WERI-Rb-1 (cell line): Measurements from ENCODE around the gene SCO2.

Experiments used
- DNase-seq: peaks from one replicate; pipeline ENCODE4 v3.0.0-alpha.2; 2020
- H3K27ac ChIP-seq: fragments of 250-450 bp; sonication (Bioruptor Pico); 2 replicates; pipeline ENCODE4 v1.5.1; 2020; ENCODE audit warnings: mild to moderate bottlenecking, moderate library complexity
- H3K27me3 ChIP-seq: fragments of 250-450 bp; sonication (Bioruptor Pico); 2 replicates; pipeline ENCODE4 v1.5.1; 2021; ENCODE audit warnings: mild to moderate bottlenecking, low read depth, moderate library complexity; ENCODE audit not compliant: insufficient read depth, severe bottlenecking
- H3K36me3 ChIP-seq: fragments of 250-450 bp; sonication (Bioruptor Pico); 2 replicates; pipeline ENCODE4 v1.5.1; 2020; ENCODE audit warnings: mild to moderate bottlenecking, moderate library complexity
- H3K4me3 ChIP-seq: 2 replicates; pipeline ENCODE4 v1.5.1; 2011; ENCODE audit warnings: low read depth, mild to moderate bottlenecking, control low read depth, low read length
- H3K9me3 ChIP-seq: fragments of 250-450 bp; sonication (Bioruptor Pico); 2 replicates; pipeline ENCODE4 v1.5.1; 2021; ENCODE audit warnings: mild to moderate bottlenecking, moderate library complexity; ENCODE audit not compliant: severe bottlenecking
- CTCF ChIP-seq: IDR thresholded peaks from 2 replicates; pipeline ENCODE4 v1.5.1; 2011; ENCODE audit warnings: low read depth, mild to moderate bottlenecking, control low read depth, inconsistent platforms, low read length

Gene SCO2

GRCh38 chr22:50482107-50483074 lies 43.0 kb downstream of the SCO2 start:
- Histone ChIP-seq H3K36me3 (no peaks in the 10 kb centered on the region), H3K9me3 (peaks cover 5% of the 10 kb centered on the region), H3K4me3 (no peak overlapping the region), H3K27me3 (no peaks in the 10 kb centered on the region), H3K27ac (no peak overlapping the region)
- no peak for DNase-seq
- no peak for TF ChIP-seq CTCF

GRCh38 chr22:50481440-50482106 lies 43.8 kb downstream of the SCO2 start, which contains the start of gene ADM2:
Gene ADM2 (plus strand): TSS chr22:50481543. CDS start chr22:50481848, 305 bp downstream.
- Histone ChIP-seq H3K27ac (no peak within 1 kb of the TSS), H3K27me3 (no peaks in the 10 kb centered on the region), H3K9me3 (peaks cover 5% of the 10 kb centered on the region), H3K36me3 (no peaks in the 10 kb centered on the region), H3K4me3 (no peak within 1 kb of the TSS)
- no peak for DNase-seq
- no peak for TF ChIP-seq CTCF

GRCh38 chr22:50481045-50481439 lies 44.4 kb downstream of the SCO2 start:
- Histone ChIP-seq H3K4me3 (no peak overlapping the region), H3K9me3 (peaks cover 5% of the 10 kb centered on the region), H3K36me3 (no peaks in the 10 kb centered on the region), H3K27me3 (no peaks in the 10 kb centered on the region), H3K27ac (no peak overlapping the region)
- TF ChIP-seq CTCF, result no peak
- no peak for DNase-seq

GRCh38 chr22:50479721-50480120 lies 45.7 kb downstream of the SCO2 start:
- no peak overlapping the region for H3K27ac ChIP-seq
- peaks cover 5% of the 10 kb centered on the region for H3K9me3 ChIP-seq
- H3K36me3 ChIP-seq, result no peaks in the 10 kb centered on the region
- no peak for TF ChIP-seq CTCF
- no peaks in the 10 kb centered on the region for H3K27me3 ChIP-seq
- no peak for DNase-seq
- no peak overlapping the region for H3K4me3 ChIP-seq

- no peak for DNase-seq
- Histone ChIP-seq H3K27me3 (no peaks in the 10 kb centered on the region), H3K9me3 (peaks cover 5% of the 10 kb centered on the region), H3K4me3 (no peak overlapping the region), H3K36me3 (no peaks in the 10 kb centered on the region), H3K27ac (no peak overlapping the region)
- TF ChIP-seq CTCF, result no peak
Observed at GRCh38 chr22:50477923-50478322, 47.5 kb downstream of the SCO2 start.
